HG03565 (cell line): ENCODE data around the gene DNM2.
A peak's percentile ranks its signal among the peaks of the same experiment; 100 is the strongest.
"Not testable (repeated sequence)": the region's sequence is repeated elsewhere in the genome, so short reads cannot be mapped to it uniquely, and the experiment has no call there.

ENCODE experiments used
- ATAC-seq: cut with Tn5 transposase; IDR thresholded peaks from one replicate; pipeline ENCODE4 v1.9.1; 2021; ENCODE audit warnings: mild to moderate bottlenecking, moderate library complexity; ENCODE audit not compliant: unreplicated experiment

Gene DNM2

DNA sequence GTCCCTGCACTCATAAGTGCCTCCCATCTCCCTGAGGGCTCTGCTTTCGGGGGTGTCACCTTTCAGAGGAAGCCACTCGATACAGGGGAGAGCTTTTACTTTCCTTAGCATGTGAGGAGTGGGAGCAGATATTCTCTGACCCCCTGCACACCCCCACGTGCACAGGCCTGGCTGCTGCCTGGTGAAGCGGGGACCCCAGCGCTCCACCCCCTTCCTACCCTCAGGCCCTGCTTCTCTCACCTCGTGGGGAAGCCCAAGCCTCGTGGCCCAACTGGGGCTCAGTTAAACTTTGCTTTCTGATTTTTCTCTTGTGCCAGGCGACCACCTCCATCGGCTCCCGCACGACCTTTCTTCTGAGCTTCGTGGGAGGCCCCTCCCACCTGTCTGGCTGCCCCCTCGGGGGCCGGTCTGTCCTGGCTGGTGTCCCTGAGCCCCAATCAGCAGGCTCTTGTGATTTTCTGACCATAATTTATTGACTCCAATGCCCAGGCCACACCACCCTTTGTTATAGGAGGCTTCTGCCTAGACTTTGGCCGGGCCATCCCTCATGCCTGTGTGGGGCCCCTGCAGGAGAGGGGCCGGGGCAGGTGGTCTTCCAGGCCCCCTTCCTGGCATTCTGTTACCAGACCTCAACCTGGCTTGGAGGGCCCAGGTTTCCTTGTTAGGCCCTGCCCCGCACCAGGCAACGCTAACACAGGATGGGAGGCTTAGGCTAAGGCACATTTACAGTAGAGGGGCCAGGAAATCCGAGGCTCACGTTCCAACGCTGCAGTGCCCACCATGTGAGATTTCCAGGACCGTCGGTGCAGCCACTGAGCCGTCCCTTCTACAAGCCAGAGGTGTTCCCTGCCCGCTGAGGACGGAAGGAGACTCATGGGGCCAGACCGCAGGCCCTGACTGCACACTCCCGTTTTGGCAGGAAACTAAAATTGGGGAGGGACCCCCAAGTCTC is 114.4 kb downstream of the DNM2 start:
- no peak for ATAC-seq

DNA sequence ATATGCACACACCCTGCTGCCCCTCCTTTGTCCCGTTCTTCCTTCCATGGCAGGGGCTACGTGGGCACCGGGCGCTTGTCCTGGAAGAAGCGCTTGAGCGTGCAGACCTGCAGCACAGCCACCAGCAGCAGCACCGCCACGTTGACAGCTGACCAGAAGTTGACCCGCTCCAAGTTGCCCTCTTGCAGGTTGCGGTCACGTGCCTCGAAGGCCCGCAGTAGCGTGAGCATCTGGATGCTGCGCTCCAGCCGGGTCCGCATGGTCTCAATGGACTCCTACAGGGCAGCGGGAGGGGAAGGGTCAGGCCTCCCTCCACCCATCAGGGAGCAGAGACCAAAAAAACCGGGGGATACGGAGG is 115.0 kb downstream of the DNM2 start:
- no peak for ATAC-seq

DNA sequence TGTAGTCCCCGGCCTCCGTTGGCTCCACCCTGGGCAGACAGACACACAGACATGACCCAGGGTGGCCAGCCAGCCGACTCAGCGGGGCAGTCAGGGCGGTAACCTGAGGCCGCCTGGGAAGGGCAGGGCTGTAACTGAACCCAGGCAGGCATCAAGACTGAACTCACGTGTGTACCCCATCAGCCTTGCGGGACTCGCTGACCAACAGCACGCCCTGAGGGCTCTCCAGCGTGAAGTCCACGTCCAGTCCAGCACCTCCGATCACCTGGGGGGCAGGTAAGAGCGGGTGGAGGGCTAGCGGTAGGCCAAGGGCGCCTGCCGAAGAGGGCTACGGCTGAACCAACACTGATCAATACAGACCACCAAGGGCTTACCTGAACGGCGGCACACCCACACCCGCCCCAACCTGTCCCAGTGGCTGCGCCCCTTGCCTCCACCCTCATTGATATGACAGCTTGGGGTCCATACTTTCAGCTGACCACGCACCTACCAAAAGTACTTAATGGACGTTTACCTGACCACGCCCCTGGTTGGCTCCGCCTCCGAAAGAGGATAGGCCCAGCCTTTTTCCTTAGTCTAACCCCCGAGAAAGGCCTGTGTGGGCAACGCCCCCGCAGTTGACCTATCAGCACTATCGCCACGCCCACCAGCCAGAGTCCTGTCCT is 117.3 kb downstream of the DNM2 start:
- ATAC-seq: no peak

DNA sequence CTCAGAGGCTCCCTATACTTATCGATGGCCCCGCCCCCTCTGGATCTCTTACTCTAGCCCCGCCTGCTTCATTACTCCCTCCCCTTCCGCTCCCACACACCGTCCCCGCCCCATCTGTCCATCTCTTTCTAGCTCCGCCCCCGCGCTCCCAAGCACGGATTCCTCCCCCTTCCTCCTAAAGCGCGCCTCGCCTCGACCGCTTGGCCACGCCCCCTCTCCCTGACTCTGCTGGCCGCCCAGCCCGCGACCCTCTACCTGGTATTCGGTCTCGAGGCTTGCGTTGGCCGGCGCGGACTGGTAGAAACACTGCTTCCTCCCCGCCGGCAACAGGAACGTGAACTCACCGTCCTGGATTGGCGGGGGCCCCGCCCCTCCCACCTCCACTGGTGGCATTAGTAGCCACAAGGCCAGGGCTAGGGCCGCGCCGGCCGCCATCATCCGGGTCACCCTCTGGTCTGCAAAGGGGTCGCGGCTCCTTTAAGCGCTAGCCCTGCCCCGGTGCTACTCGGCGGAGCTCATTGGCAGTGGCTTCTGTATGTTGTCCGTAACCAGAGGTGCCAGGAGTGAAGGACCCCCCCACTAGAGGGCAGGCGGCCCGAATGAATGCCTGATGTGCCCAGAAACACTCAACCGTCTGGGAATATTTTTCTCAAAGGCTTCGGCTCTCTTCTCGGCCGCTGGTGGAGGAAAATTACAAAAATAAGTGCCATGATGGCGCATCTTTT is 118.0 kb downstream of the DNM2 start, which contains the start of gene TMED1:
TMED1 (minus strand) TSS at position 459 of the 725 bp plus-strand sequence; CDS start at position 438, 21 bp downstream.
- ATAC-seq: peak; percentile 59

- ATAC-seq: peak; percentile 8
Observed at GRCh38 chr19:10836479-10837330, 118.8 kb downstream of the DNM2 start.

DNA sequence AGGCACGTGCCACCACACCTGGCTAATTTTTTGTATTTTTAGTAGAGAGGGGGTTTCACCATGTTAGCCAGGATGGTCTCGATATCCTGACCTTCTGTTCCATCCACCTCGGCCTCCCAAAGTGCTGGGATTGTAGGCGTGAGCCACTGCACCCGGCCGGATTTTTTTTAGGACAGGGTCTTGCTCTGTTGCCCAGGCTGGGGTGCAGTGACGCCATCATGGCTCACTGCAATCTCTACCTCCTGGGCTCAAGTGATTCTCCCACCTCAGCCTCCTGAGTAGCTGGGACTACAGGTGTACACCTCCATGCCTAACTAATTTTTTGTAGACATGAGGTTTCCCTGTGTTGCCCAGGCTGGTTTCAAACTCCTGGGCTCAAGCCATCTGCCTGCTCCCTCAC is 119.8 kb downstream of the DNM2 start:
- not testable (repeated sequence) for ATAC-seq

DNA sequence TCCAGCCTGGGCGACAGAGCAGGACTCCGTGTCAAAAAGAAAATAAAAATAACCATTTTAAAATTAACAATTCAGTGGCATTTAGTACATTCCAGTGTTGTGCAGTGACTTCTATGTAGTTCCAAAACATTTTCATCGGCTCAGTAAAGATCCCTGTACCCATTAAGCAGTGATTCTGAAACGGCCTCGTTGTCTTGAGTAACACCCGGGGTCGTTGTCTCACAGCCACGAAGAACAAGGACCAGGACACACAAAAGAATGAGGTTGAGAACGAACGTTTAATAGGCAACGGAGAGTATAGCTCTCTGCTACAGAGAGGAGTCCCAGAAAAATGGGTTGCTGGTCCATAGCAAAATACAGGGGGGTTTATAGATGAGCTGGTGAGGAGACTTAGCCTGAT is 120.5 kb downstream of the DNM2 start:
- no peak for ATAC-seq

GRCh38 chr19:10839114-10840050 is 121.5 kb downstream of the DNM2 start:
- ATAC-seq: no peak

- no peak for ATAC-seq
Observed at GRCh38 chr19:10842788-10843187, 124.9 kb downstream of the DNM2 start.

DNA sequence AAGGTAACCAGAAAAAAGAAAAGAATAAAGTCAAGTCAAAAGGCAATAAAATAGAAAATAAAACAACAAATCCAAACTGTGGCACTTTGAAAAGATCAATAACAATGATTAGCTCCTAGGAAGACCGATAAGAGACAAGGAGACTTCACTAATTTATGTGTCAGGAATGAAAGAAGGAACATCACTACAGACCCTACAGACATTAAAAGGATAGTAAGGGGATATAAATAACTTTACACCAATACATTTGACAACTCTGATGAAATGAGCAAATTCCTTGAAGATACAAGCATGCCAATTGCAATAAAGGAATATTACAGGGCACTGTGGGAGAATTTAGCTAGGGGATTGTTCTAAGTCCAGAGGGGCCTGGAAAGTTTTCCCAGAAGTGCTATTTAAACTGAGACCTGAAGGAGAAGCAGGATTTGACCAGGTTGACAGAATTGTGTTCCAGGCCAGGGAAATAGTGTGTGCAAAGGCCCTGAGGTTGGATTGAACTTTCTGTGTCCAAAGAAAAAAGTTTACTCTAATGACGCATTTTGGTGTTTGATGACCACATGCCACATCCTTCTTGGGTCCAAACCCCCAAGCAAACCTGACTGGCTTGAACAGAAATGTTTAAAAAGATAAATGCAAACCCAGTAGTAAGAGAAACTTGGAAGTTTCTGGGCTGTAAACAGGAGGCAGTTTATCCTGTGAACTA is 128.8 kb downstream of the DNM2 start:
- no peak for ATAC-seq

DNA sequence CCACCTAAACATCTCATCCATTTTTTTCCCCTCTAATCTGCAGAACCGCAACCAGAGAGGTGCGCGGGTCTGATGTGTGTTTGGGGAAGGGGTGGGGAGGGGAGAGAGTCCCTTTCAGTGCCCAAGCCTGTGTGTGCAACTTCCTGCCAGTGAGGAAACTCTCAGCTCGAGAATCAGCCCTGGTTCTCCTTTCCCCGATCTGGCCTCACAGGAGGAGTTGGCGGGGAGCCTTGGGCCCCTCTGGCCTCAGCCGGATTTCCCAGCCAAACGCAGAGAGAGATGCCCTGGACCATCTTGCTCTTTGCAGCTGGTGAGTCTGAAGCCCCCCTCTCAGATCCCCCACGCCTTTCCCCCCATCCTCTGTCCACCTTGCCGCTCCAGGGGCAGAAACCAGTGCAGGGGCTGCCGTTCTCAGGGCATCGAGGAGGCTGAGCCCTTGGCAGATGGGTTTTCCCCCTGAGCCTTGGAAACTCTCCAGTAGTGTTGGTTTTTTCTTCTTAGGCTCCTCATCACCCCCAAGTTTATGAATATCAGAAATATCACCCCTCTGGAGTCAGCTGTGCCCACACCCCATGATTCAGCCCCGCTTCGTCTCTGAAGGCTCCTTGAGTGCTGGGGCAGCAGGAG is 130.5 kb downstream of the DNM2 start, which contains the start of gene C19orf38:
C19orf38 (plus strand) TSS at position 186 of the 627 bp plus-strand sequence; CDS start at position 280, 94 bp downstream.
- ATAC-seq: no peak

DNA sequence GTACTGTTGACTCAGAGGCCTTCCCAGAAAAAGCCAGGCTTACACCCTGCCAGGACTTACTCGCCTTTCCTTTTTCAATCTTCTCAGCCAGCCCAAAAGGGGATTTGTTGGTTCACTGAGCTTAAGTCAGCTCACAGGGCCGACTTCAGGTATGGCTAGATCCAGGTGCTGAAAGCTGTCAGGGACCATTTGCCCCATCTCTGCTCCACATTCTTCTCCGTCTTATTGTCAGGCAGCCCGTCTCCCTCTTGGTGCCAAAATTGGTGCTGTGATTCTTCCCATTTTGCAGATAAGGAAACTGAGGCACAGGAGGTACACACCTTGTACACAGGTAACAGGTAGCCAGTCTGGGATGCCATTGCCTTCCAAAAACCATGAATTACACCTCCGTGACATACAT is 132.8 kb downstream of the DNM2 start:
- ATAC-seq: no peak

- no peak for ATAC-seq
Observed at GRCh38 chr19:10852098-10852800, 134.4 kb downstream of the DNM2 start.

DNA sequence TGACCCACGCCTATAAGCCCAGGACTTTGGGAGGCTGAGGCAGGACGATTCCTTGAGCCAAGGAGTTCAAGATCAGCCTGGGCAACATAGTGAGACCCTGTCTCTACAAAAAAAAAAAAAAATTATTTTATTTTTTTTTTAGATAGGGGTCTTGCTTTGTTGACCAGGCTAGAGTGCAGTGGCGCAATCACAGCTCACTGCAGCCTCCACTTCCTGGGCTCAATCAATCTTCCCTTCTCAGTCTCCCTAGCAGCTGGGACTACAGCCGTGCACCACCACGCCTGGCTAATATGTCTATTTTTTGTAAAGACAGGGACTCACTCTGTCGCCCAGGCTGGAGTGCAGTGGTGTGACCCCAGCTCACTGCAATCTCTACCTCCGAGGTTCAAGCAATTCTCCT is 135.1 kb downstream of the DNM2 start:
- ATAC-seq: no peak

GRCh38 chr19:10854350-10855089 is 136.6 kb downstream of the DNM2 start:
- no peak for ATAC-seq

DNA sequence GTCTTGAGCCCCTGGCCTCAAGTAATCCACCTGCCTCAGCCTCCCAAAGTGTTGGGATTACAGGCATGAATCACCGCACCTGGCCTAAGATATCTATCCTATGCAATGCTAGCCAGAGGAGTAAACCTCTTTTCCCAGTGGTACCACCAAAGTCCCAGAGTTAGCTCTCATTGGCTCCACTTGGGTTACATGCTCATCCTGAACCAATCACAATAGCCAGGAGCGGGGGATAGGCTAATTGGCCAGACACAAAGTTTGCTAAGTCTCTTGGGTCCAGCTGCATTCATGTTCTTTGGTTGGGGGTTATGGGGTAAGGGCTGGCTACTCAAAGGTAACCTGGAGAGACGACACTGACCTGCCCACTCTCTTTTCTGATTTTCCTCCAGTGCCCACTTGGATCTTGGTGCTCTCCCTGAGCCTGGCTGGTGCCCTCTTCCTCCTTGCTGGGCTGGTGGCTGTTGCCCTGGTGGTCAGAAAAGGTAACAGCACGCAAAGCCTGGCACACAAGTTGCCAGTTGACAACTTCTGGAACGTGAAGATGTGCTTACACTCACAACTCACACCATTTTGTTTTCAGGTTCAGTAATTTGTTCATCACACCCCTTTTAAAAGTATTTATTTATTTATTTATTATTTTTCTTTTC is 138.1 kb downstream of the DNM2 start:
- ATAC-seq: no peak
